ENCODE results near the gene MAP2K3.
"Not testable (repeated sequence)": the region's sequence is repeated elsewhere in the genome, so short reads cannot be mapped to it uniquely, and the experiment has no call there.

Gene MAP2K3

GRCh38 chr17:21341279-21341678 is 56.8 kb downstream of the MAP2K3 start:
- not testable (repeated sequence) for H3K9ac ChIP-seq; H3K4me2 ChIP-seq; H2AFZ ChIP-seq (ENCODE audit: low read depth); H3K4me1 ChIP-seq (ENCODE audit: low read depth, poor library complexity, severe bottlenecking); H3K27ac ChIP-seq; H3K4me3 ChIP-seq (IDR thresholded peaks at IDR 0.05; ENCODE audit: insufficient read depth, low read depth, low read length); H4K20me1 ChIP-seq (ENCODE audit: insufficient read depth); H3K79me2 ChIP-seq (ENCODE audit: insufficient read depth, low read depth); H3K27me3 ChIP-seq (ENCODE audit: insufficient read depth, low read depth); H3K36me3 ChIP-seq (ENCODE audit: insufficient read depth)

GRCh38 chr17:21341925-21342540 is 57.5 kb downstream of the MAP2K3 start:
- H3K27ac ChIP-seq; H3K4me3 ChIP-seq (IDR thresholded peaks at IDR 0.05; ENCODE audit: insufficient read depth, low read depth, low read length); H3K9ac ChIP-seq; H4K20me1 ChIP-seq (ENCODE audit: insufficient read depth); H3K4me2 ChIP-seq; H3K79me2 ChIP-seq (ENCODE audit: insufficient read depth, low read depth); H3K27me3 ChIP-seq (ENCODE audit: insufficient read depth, low read depth); H2AFZ ChIP-seq (ENCODE audit: low read depth); H3K36me3 ChIP-seq (ENCODE audit: insufficient read depth): not testable (repeated sequence)
- H3K4me1 ChIP-seq (ENCODE audit: low read depth, poor library complexity, severe bottlenecking), result peaks cover 11% of the 10 kb centered on the region

GRCh38 chr17:21343061-21343949 is 58.8 kb downstream of the MAP2K3 start:
- not testable (repeated sequence) for H3K27me3 ChIP-seq (ENCODE audit: insufficient read depth, low read depth); H3K36me3 ChIP-seq (ENCODE audit: insufficient read depth); H3K9ac ChIP-seq; H3K27ac ChIP-seq; H3K4me2 ChIP-seq; H2AFZ ChIP-seq (ENCODE audit: low read depth); H3K4me3 ChIP-seq (IDR thresholded peaks at IDR 0.05; ENCODE audit: insufficient read depth, low read depth, low read length); H4K20me1 ChIP-seq (ENCODE audit: insufficient read depth); H3K79me2 ChIP-seq (ENCODE audit: insufficient read depth, low read depth)
- peaks cover 15% of the 10 kb centered on the region for H3K4me1 ChIP-seq (ENCODE audit: low read depth, poor library complexity, severe bottlenecking)

- not testable (repeated sequence) for H4K20me1 ChIP-seq (ENCODE audit: insufficient read depth); H3K79me2 ChIP-seq (ENCODE audit: insufficient read depth, low read depth); H2AFZ ChIP-seq (ENCODE audit: low read depth); H3K4me3 ChIP-seq (IDR thresholded peaks at IDR 0.05; ENCODE audit: insufficient read depth, low read depth, low read length); H3K27me3 ChIP-seq (ENCODE audit: insufficient read depth, low read depth); H3K27ac ChIP-seq; H3K9ac ChIP-seq; H3K4me2 ChIP-seq; H3K36me3 ChIP-seq (ENCODE audit: insufficient read depth)
- H3K4me1 ChIP-seq (ENCODE audit: low read depth, poor library complexity, severe bottlenecking), result peaks cover 22% of the 10 kb centered on the region
Measured at GRCh38 chr17:21344801-21345200, 60.3 kb downstream of the MAP2K3 start.

GRCh38 chr17:21345236-21345635 is 60.7 kb downstream of the MAP2K3 start:
- Histone ChIP-seq H3K4me2 (no peak overlapping the region), H2AFZ (ENCODE audit: low read depth) (no peak overlapping the region), H3K4me1 (ENCODE audit: low read depth, poor library complexity, severe bottlenecking) (peaks cover 23% of the 10 kb centered on the region), H3K4me3 (IDR thresholded peaks at IDR 0.05; ENCODE audit: insufficient read depth, low read depth, low read length) (no peak overlapping the region), H4K20me1 (ENCODE audit: insufficient read depth) (no peaks in the 10 kb centered on the region), H3K27me3 (ENCODE audit: insufficient read depth, low read depth) (no peaks in the 10 kb centered on the region), H3K79me2 (ENCODE audit: insufficient read depth, low read depth) (no peaks in the 10 kb centered on the region), H3K36me3 (ENCODE audit: insufficient read depth) (no peaks in the 10 kb centered on the region), H3K9ac (no peak overlapping the region), H3K27ac (no peak overlapping the region)
- TF ChIP-seq CTCF (conservative IDR thresholded peaks at IDR 0.05; ENCODE audit: low read depth, low read length), result no peak

- not testable (repeated sequence) for H3K79me2 ChIP-seq (ENCODE audit: insufficient read depth, low read depth); H2AFZ ChIP-seq (ENCODE audit: low read depth); H3K4me2 ChIP-seq; H3K4me3 ChIP-seq (IDR thresholded peaks at IDR 0.05; ENCODE audit: insufficient read depth, low read depth, low read length); H3K27me3 ChIP-seq (ENCODE audit: insufficient read depth, low read depth); H3K9ac ChIP-seq; H3K27ac ChIP-seq; H4K20me1 ChIP-seq (ENCODE audit: insufficient read depth); H3K36me3 ChIP-seq (ENCODE audit: insufficient read depth)
- H3K4me1 ChIP-seq (ENCODE audit: low read depth, poor library complexity, severe bottlenecking), result peaks cover 25% of the 10 kb centered on the region
Measured at GRCh38 chr17:21346107-21346506, 61.6 kb downstream of the MAP2K3 start.

GRCh38 chr17:21346651-21347250 is 62.2 kb downstream of the MAP2K3 start:
- not testable (repeated sequence) for H3K9ac ChIP-seq; H3K4me2 ChIP-seq; H3K36me3 ChIP-seq (ENCODE audit: insufficient read depth); H3K79me2 ChIP-seq (ENCODE audit: insufficient read depth, low read depth); H2AFZ ChIP-seq (ENCODE audit: low read depth); H3K27ac ChIP-seq; H3K27me3 ChIP-seq (ENCODE audit: insufficient read depth, low read depth); H3K4me3 ChIP-seq (IDR thresholded peaks at IDR 0.05; ENCODE audit: insufficient read depth, low read depth, low read length); H4K20me1 ChIP-seq (ENCODE audit: insufficient read depth)
- H3K4me1 ChIP-seq (ENCODE audit: low read depth, poor library complexity, severe bottlenecking), result peaks cover 28% of the 10 kb centered on the region

- not testable (repeated sequence) for H3K4me3 ChIP-seq (IDR thresholded peaks at IDR 0.05; ENCODE audit: insufficient read depth, low read depth, low read length); H3K9ac ChIP-seq; H3K36me3 ChIP-seq (ENCODE audit: insufficient read depth); H2AFZ ChIP-seq (ENCODE audit: low read depth); H3K27me3 ChIP-seq (ENCODE audit: insufficient read depth, low read depth); H4K20me1 ChIP-seq (ENCODE audit: insufficient read depth); H3K4me2 ChIP-seq; H3K79me2 ChIP-seq (ENCODE audit: insufficient read depth, low read depth)
- Histone ChIP-seq H3K27ac (peak overlapping the region; percentile 46; the same call in 1 of the 2 replicates), H3K4me1 (ENCODE audit: low read depth, poor library complexity, severe bottlenecking) (peaks cover 28% of the 10 kb centered on the region)
Measured at GRCh38 chr17:21347660-21348059, 63.1 kb downstream of the MAP2K3 start.

Data from KMS-11 (cell line).